Left ventricle myocardium inferior (tissue), 1 donor: Measurements from ENCODE around the gene L1CAM. TPM values are rescaled to one million over a fixed set of nuclear protein-coding genes. Genes with fewer than 3 reads are reported as not detected.

ENCODE experiments used
- DNase-seq: peaks from one replicate; pipeline ENCODE4 v3.0.0-alpha.2; 2020
- H3K27ac ChIP-seq: fragments of 200-600 bp; replicated peaks from 2 replicates; pipeline ENCODE4 v1.8.0; 2021
- H3K27me3 ChIP-seq: fragments of 200-600 bp; 2 replicates; pipeline ENCODE4 v1.8.0; 2021; ENCODE audit warnings: low read depth
- H3K36me3 ChIP-seq: fragments of 200-600 bp; 2 replicates; pipeline ENCODE4 v1.8.0; 2021
- H3K4me1 ChIP-seq: fragments of 200-600 bp; 2 replicates; pipeline ENCODE4 v1.8.0; 2021
- H3K4me3 ChIP-seq: fragments of 200-600 bp; 2 replicates; pipeline ENCODE4 v1.8.0; 2021; ENCODE audit warnings: mild to moderate bottlenecking, moderate library complexity
- H3K9me3 ChIP-seq: fragments of 200-600 bp; replicated peaks from 2 replicates; pipeline ENCODE4 v1.8.0; 2021
- CTCF ChIP-seq: fragments of 200-600 bp; IDR thresholded peaks from 2 replicates; pipeline ENCODE4 v1.8.0; 2021; ENCODE audit warnings: antibody characterized with exemption, mild to moderate bottlenecking, borderline replicate concordance
- intact Hi-C: fragments of 100-400 bp; cut with micrococcal nuclease; formaldehyde crosslinking; loops from one replicate; pipeline ENCODE4 v1.11.0; 2022
- total RNA-seq: library from RNA; stranded (reverse); fragmentation: NEBNext Ultra II Directional; extraction: Animal tissue kit (Norgen Biotek cat#: 25700); gene quantifications from one replicate; pipeline ENCODE4 v1.2.1, GENCODE V29; 2021
- donor health status: DM: no; HTN: yes; CAD: no; lungs with severe emphysema.

The L1CAM gene
- total RNA-seq, 1 donor from 2014 or later: 4.0 TPM

GRCh38 chrX:153897899-153898298, 11.9 kb upstream of the L1CAM start:
- H3K9me3 ChIP-seq: no peaks in the 10 kb centered on the region
- H3K27me3 ChIP-seq: no peaks in the 10 kb centered on the region
- intact Hi-C loops: no loop called here

GRCh38 chrX:153889123-153889522, 3.1 kb upstream of the L1CAM start:
- TF ChIP-seq CTCF: no peak
- Histone ChIP-seq H3K4me3 (no peak overlapping the region), H3K27ac (no peak overlapping the region), H3K9me3 (no peaks in the 10 kb centered on the region), H3K36me3 (no peaks in the 10 kb centered on the region), H3K4me1 (peaks cover 5% of the 10 kb centered on the region), H3K27me3 (peaks cover 28% of the 10 kb centered on the region)
- intact Hi-C loops: no loop called here
- no peak for DNase-seq

More at GRCh38 chrX:153897899-153898298, 11.9 kb upstream of the L1CAM start:
- no peaks in the 10 kb centered on the region for H3K36me3 ChIP-seq
- no peak overlapping the region for H3K4me3 ChIP-seq
- no peak for DNase-seq
- peaks cover 19% of the 10 kb centered on the region for H3K4me1 ChIP-seq
- no peak for TF ChIP-seq CTCF
- H3K27ac ChIP-seq: no peak overlapping the region

- Histone ChIP-seq H3K4me1 (peaks cover 5% of the 10 kb centered on the region), H3K27ac (no peak overlapping the region), H3K4me3 (no peak overlapping the region), H3K27me3 (peaks cover 35% of the 10 kb centered on the region), H3K9me3 (no peaks in the 10 kb centered on the region), H3K36me3 (no peaks in the 10 kb centered on the region)
- no peak for DNase-seq
- TF ChIP-seq CTCF: no peak
- intact Hi-C loops: no loop called here
Measured at GRCh38 chrX:153888344-153888743, 2.4 kb upstream of the L1CAM start.

GRCh38 chrX:153887385-153887784, 1.4 kb upstream of the L1CAM start:
- no peak overlapping the region for H3K27ac ChIP-seq
- TF ChIP-seq CTCF: no peak
- peaks cover 5% of the 10 kb centered on the region for H3K4me1 ChIP-seq
- no peak for DNase-seq
- no peaks in the 10 kb centered on the region for H3K9me3 ChIP-seq
- intact Hi-C loops: no loop called here
- H3K36me3 ChIP-seq: no peaks in the 10 kb centered on the region
- H3K27me3 ChIP-seq: peaks cover 45% of the 10 kb centered on the region
- H3K4me3 ChIP-seq: no peak overlapping the region

GRCh38 chrX:153886915-153887314, 942 bp upstream of the L1CAM start:
- Histone ChIP-seq H3K4me3 (no peak overlapping the region), H3K9me3 (no peaks in the 10 kb centered on the region), H3K4me1 (peaks cover 5% of the 10 kb centered on the region), H3K27me3 (peaks cover 50% of the 10 kb centered on the region), H3K36me3 (no peaks in the 10 kb centered on the region), H3K27ac (no peak overlapping the region)
- intact Hi-C loops: no loop called here
- TF ChIP-seq CTCF: no peak
- no peak for DNase-seq
